NCI-H460 (cell line): ENCODE results near the gene UBASH3B. TPM values are rescaled to one million over a fixed set of nuclear protein-coding genes. Genes with fewer than 3 reads are reported as not detected.

ENCODE experiments used
- DNase-seq: peaks from one replicate; pipeline ENCODE4 v3.0.0-alpha.2; 2016; ENCODE audit warnings: low read depth; ENCODE audit errors: extremely low read depth
- total RNA-seq: library from RNA; depleted of rRNA; stranded (reverse); fragments of >200 nt; shearing (Covaris generic); gene quantifications from 2 replicates; pipeline ENCODE4 v1.2.3, GENCODE V29; 2014

Gene UBASH3B
- total RNA-seq, 1 experiment from 2014 or later, result 10.1 TPM

GRCh38 chr11:122646549-122647340 is 8.8 kb upstream of the UBASH3B start:
- no peak for DNase-seq

GRCh38 chr11:122647736-122648275 is 7.7 kb upstream of the UBASH3B start:
- DNase-seq, result no peak

- DNase-seq, result no peak
Measured at GRCh38 chr11:122649116-122649515, 6.4 kb upstream of the UBASH3B start.

- DNase-seq, result no peak
Measured at GRCh38 chr11:122650619-122651018, 4.9 kb upstream of the UBASH3B start.

- DNase-seq, result no peak
Measured at GRCh38 chr11:122652495-122652894, 3.0 kb upstream of the UBASH3B start.

GRCh38 chr11:122653916-122654585 is 1.5 kb upstream of the UBASH3B start:
- no peak for DNase-seq

GRCh38 chr11:122656073-122656630 is 630 bp downstream of the UBASH3B start:
- DNase-seq, result peak; percentile 17

- DNase-seq, result no peak
Measured at GRCh38 chr11:122656631-122657101, 1.1 kb downstream of the UBASH3B start.

- DNase-seq, result no peak
Measured at GRCh38 chr11:122659676-122660554, 4.4 kb downstream of the UBASH3B start.

- DNase-seq, result no peak
Measured at GRCh38 chr11:122661182-122661945, 5.8 kb downstream of the UBASH3B start.

GRCh38 chr11:122663056-122663740 is 7.7 kb downstream of the UBASH3B start:
- DNase-seq, result no peak

GRCh38 chr11:122663764-122664163 is 8.2 kb downstream of the UBASH3B start:
- DNase-seq, result no peak

GRCh38 chr11:122664188-122664587 is 8.7 kb downstream of the UBASH3B start:
- DNase-seq, result no peak

- no peak for DNase-seq
Measured at GRCh38 chr11:122665861-122666260, 10.3 kb downstream of the UBASH3B start.

GRCh38 chr11:122666743-122667142 is 11.2 kb downstream of the UBASH3B start:
- DNase-seq, result no peak

- no peak for DNase-seq
Measured at GRCh38 chr11:122668562-122669090, 13.1 kb downstream of the UBASH3B start.

GRCh38 chr11:122670131-122670530 is 14.6 kb downstream of the UBASH3B start:
- no peak for DNase-seq

- DNase-seq, result no peak
Measured at GRCh38 chr11:122671400-122671891, 15.9 kb downstream of the UBASH3B start.

GRCh38 chr11:122672892-122673291 is 17.4 kb downstream of the UBASH3B start:
- DNase-seq, result no peak
